IPS-11a (cell line): ENCODE measurements around the gene ZSCAN29.

Experiments
- H3K4me3 ChIP-seq: one replicate; pipeline ENCODE4 v1.5.1; 2013; ENCODE audit warnings: low read depth, low read length, control low read depth

ZSCAN29 gene

GRCh38 chr15:43352693-43353382, 18.0 kb downstream of the ZSCAN29 start:
- H3K4me3 ChIP-seq = no peak overlapping the region

- H3K4me3 ChIP-seq = no peak overlapping the region
Observed at GRCh38 chr15:43347114-43347513, 23.7 kb downstream of the ZSCAN29 start.

GRCh38 chr15:43346305-43346704, 24.5 kb downstream of the ZSCAN29 start:
- H3K4me3 ChIP-seq = no peak overlapping the region

DNA sequence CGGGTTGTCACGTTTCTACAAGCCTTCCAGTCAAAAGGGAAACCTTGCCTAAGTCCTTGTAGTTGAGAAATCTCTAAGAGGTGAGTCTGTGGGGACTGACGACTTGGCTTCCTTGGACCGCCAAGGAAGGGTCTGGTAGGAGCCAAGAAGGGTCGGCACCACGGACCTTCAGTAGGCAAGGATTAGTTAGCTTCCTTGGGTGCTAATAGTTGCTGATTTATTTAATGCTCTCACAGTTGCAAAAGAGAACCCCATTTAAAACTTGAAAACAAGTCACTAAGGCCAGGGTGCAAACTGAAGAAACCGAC, 40.1 kb downstream of the ZSCAN29 start:
- peak overlapping the region; percentile 82 for H3K4me3 ChIP-seq

DNA sequence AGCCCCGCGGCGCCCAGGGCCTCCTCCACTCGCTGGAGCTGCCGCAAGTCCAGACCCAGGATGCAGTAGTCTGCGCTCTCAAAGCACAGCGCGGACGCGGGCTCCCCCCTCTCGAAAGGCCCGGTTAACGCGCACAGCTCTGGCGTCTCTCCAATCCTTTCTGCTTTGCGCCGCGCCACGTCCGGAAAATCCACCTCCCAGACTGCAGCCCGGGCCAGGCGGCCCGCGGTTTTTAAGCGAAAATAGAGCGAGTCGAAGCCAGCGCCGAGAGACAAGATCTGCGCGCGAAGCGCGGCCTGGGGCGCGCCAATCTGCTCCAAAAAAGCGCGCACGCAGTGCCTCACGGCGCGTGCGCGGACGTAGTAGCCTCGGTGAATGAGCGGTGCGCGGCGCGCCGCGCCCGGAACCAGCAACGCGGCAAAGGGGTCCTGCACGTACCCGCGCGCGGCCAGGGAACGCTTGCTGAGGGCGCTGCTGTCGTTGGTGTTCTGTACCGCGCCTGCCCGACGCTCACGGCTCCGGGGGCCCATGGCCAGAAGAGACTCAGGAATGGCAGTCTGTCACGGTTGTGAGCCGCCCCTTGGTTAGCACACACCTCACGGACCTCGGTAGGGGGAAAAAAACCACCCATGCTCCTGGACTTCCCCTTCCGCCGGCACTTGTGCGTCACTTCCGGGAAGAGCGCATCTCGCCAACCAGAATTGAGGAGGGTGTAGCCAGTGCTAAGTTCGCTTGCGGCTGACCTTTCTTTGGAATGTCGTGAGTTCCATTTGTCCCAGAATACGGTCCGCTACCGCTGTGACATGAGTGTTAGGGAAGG, 40.7 kb downstream of the ZSCAN29 start, which contains the start of gene LCMT2:
Gene LCMT2, minus strand, starts transcription at position 614 of the 820 bp plus-strand sequence. Its CDS starts 84 bp downstream, at position 530.
- H3K4me3 ChIP-seq = peak within 1 kb of the TSS; percentile 82

DNA sequence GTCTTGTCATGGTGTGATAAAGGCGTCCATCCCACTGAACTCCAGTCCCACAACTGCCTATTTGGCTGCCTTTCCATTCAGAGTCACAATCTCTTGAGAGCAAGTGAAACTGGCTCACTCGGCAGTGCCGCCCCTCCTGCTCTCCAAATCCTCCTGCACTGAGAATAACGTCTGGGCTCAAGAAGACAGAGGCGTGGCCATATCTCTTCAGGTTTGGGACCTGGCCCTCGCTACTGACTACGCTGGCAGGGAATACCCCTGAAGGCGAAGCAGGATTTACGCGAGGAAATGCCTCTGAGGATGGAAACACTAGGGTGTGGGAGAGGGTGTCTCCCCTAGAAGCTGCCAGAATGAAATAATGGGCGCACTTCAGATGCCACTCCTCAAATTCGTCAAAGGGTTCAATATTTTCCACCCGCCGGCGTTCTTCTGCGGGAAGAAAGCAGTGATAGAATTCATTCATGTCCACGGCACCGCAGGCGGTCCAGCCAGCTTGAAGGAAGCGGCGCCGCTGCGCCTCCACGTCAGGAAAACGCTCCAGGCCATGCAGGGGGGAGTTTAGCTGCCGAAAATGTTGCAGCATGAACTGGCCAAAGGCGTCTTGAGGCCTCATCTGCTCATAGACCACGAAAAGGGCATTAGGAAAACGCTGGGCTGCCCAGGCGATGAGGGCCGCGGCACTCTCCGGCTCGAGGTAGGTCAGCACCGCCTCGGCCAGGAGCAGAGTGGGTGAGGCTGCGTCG, 41.5 kb downstream of the ZSCAN29 start:
- H3K4me3 ChIP-seq = peak overlapping the region; percentile 82

DNA sequence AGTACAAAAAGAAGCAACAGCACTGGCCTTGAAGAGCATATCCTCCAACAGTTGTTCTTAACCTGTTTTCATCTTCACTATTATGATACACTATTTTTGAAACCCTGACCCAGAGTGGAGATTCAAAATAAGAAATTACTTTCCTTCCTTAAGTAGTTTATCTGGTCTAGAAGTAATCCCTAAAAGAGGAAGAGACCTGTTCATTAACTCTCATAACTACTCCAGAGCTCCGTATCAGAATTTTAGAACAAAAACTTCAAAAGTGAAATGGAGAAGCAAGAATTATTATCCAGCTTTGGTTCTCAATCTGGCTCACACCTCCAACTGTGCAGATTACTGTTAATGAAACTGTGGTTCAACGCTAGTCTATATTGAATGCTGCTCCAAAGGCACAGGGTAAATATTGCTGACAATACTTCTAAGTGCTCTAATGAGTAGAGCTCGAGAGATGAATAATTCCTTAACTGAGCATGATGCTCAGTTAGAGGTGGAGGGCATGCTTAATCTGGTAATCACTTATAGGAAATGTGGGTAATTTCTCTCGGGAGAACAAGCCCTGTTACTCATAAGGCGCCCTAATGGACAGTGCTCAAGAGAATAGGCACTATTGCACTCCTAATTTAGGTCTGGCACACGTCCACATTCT, 45.7 kb downstream of the ZSCAN29 start:
- H3K4me3 ChIP-seq = no peak overlapping the region

DNA sequence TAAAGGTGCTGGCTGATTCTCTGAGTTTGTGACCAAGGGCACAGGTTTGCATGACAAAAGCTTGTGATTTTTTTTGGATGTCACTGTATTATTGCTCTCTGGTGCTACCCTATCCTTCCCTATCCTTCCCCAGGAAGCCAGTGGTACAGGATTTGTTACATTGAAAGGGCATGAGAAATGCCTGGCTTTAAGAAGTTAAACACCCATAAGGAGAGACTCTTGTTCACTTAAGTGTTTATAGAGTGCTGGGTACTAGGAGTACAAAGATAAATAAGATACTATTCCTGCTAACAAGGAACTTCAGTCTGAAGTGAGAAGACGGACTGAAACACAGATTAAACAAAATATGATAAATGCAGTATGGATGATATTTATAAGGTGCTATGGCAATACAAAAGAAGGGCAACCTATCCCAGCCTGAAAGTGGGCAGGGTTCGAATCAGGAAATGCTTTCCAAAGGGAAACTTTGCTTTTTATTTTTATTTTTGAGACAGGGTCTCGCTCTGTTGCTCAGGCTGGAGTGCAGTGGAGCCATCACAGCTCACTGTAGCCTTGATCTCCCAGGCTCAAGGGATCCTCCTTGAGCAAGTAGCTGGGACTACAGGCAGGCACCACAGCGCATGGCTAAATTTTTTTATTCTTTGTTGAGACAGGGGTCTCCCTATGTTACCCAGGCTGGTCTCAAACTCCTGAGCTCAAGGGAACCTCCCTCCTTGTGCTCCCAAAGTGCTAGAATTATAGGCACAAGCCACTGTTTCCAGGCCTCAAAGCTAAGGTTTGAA, 51.7 kb downstream of the ZSCAN29 start:
- no peak overlapping the region for H3K4me3 ChIP-seq

GRCh38 chr15:43317566-43318184, 53.2 kb downstream of the ZSCAN29 start:
- H3K4me3 ChIP-seq = no peak overlapping the region

- no peak overlapping the region for H3K4me3 ChIP-seq
Observed at GRCh38 chr15:43316971-43317346, 53.9 kb downstream of the ZSCAN29 start.

- H3K4me3 ChIP-seq = no peak overlapping the region
Observed at GRCh38 chr15:43316016-43316970, 54.5 kb downstream of the ZSCAN29 start.

DNA sequence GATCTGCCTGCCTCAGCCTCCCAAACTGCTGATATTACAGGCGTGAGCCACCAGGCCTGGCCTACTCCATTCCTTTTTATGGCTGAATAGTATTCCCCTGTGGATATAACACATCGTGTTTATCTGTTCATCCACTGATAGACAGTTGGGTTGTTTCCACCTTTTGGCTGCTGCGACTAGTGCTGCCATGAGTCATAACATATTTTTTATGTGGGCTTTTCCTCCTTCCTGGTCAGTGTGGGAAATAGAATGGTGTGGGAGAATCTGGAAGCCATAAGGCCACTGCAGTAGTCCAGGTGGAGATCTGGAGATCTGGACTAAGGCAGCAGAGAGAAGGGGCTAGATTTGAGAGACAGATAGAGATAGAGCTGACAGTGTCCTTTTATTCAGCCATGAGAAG, 56.7 kb downstream of the ZSCAN29 start:
- H3K4me3 ChIP-seq = no peak overlapping the region

DNA sequence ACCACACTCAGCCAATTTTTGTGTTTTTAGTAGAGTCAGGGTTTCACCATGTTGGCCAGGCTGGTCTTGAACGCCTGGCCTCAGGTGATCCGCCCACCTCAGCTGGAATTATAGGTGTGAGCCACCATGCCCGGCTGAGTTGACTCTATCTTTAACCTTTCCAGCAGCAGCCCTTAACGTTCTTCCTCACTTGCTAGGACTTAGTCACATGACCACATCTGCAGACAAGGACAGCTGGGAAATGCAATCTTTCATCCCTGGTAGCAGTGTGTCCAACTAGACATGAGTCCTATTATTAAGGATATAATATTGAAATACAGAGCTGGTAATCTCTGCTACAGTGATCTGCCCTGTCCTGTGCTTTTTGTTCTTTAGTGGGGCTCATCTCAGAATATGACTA, 58.5 kb downstream of the ZSCAN29 start:
- no peak overlapping the region for H3K4me3 ChIP-seq
